AG09309 (cell line): ENCODE measurements around the gene CIART.
A peak's percentile ranks its signal among the peaks of the same experiment; 100 is the strongest.

Source experiments
- DNase-seq: peaks from one replicate; pipeline ENCODE4 v3.0.0-alpha.2; 2010; ENCODE audit warnings: low read depth
- H3K4me3 ChIP-seq: 2 replicates; pipeline ENCODE4 v1.5.1; 2011; ENCODE audit warnings: mild to moderate bottlenecking, low read depth, low read length, moderate library complexity; ENCODE audit not compliant: control insufficient read depth
- CTCF ChIP-seq: IDR thresholded peaks from 2 replicates; pipeline ENCODE4 v1.5.1; 2011; ENCODE audit warnings: mild to moderate bottlenecking, low read depth, low read length, inconsistent platforms; ENCODE audit not compliant: insufficient read depth, control insufficient read depth; ENCODE audit errors: missing control alignments

Gene CIART

GRCh38 chr1:150271291-150271959 lies 10.9 kb upstream of the CIART start:
- no peak overlapping the region for H3K4me3 ChIP-seq
- no peak for DNase-seq
- TF ChIP-seq CTCF, result no peak

GRCh38 chr1:150273311-150273710 lies 9.0 kb upstream of the CIART start:
- TF ChIP-seq CTCF, result no peak
- DNase-seq, result no peak
- no peak overlapping the region; the same call in 1 of the 2 replicates for H3K4me3 ChIP-seq

- no peak for TF ChIP-seq CTCF
- DNase-seq, result no peak
Measured at GRCh38 chr1:150280138-150280707, 2.1 kb upstream of the CIART start.

GRCh38 chr1:150281221-150281757 lies 1.1 kb upstream of the CIART start:
- peak; percentile 38 for DNase-seq
- TF ChIP-seq CTCF, result peak; percentile 79

More at GRCh38 chr1:150280138-150280707, 2.1 kb upstream of the CIART start:
- H3K4me3 ChIP-seq, result no peak overlapping the region

GRCh38 chr1:150282558-150282958 lies 204 bp downstream of the CIART start:
- TF ChIP-seq CTCF, result no peak
- H3K4me3 ChIP-seq, result peak overlapping the region; percentile 83
- DNase-seq, result no peak

More at GRCh38 chr1:150281221-150281757, 1.1 kb upstream of the CIART start:
- peak overlapping the region; percentile 83 for H3K4me3 ChIP-seq

- no peak for DNase-seq
- no peak for TF ChIP-seq CTCF
- peak overlapping the region; percentile 83 for H3K4me3 ChIP-seq
Measured at GRCh38 chr1:150283260-150283659, 906 bp downstream of the CIART start.

- no peak for DNase-seq
- H3K4me3 ChIP-seq, result no peak overlapping the region
- TF ChIP-seq CTCF, result no peak
Measured at GRCh38 chr1:150288382-150288781, 6.0 kb downstream of the CIART start.
